OCI-LY7 (cell line): ENCODE measurements around the gene ERGIC3. TPM values are rescaled to one million over a fixed set of nuclear protein-coding genes. Genes with fewer than 3 reads are reported as not detected.

Experiments used
- BruUV-seq: library from RNA; stranded (reverse); fragments of 400-500 nt; replicated peaks from 2 replicates; lab custom pipeline; 2021; lab: Mats Ljungman, UMichigan
- CTCF ChIA-PET: fragments of 300-600 bp; sonication (Branson Sonifier 250); formaldehyde crosslinking; loops from one replicate; lab custom pipeline; 2022; ENCODE audit warnings: antibody characterized with exemption; ENCODE audit not compliant: unreplicated experiment; lab: Charles Lee
- POLR2A ChIA-PET: fragments of 300-600 bp; sonication (Branson Sonifier 250); formaldehyde crosslinking; loops from one replicate; lab custom pipeline; 2022; ENCODE audit warnings: antibody characterized with exemption; lab: Charles Lee
- DNase-seq: peaks from one replicate; pipeline ENCODE4 v3.0.0-alpha.2; 2015; ENCODE audit warnings: low spot score
- H2AFZ ChIP-seq: fragments of 200-600 bp; sonication (generic), shearing (Covaris generic); 2 replicates; pipeline ENCODE4 v1.6.1; 2014; ENCODE audit warnings: mild to moderate bottlenecking, antibody characterized with exemption, low read length, moderate library complexity
- H3K27ac ChIP-seq: fragments of 200-600 bp; sonication (generic); 2 replicates; pipeline ENCODE4 v1.5.1; 2014; ENCODE audit warnings: mixed run types, low read depth, mild to moderate bottlenecking, moderate library complexity, low read length, inconsistent platforms; ENCODE audit not compliant: poor library complexity, severe bottlenecking
- H3K36me3 ChIP-seq: fragments of 200-600 bp; sonication (generic); 2 replicates; pipeline ENCODE4 v1.6.1; 2014; ENCODE audit warnings: mild to moderate bottlenecking, antibody characterized with exemption, low read length, moderate library complexity, mixed read lengths; ENCODE audit not compliant: insufficient read depth
- H3K4me1 ChIP-seq: fragments of 200-600 bp; sonication (generic); 2 replicates; pipeline ENCODE4 v1.5.1; 2014; ENCODE audit warnings: mild to moderate bottlenecking, low read length; ENCODE audit not compliant: insufficient read depth, poor library complexity, severe bottlenecking
- H3K4me2 ChIP-seq: fragments of 200-600 bp; sonication (generic); 2 replicates; pipeline ENCODE4 v1.6.1; 2014; ENCODE audit warnings: mild to moderate bottlenecking, low read length
- H3K4me3 ChIP-seq: fragments of 200-600 bp; sonication (generic); 2 replicates; pipeline ENCODE4 v1.5.1; 2014; ENCODE audit warnings: mild to moderate bottlenecking, low read depth, low read length; ENCODE audit not compliant: poor library complexity, severe bottlenecking
- H3K79me2 ChIP-seq: fragments of 200-600 bp; sonication (generic); 2 replicates; pipeline ENCODE4 v1.6.1; 2016; ENCODE audit warnings: low read depth, mild to moderate bottlenecking, low read length, moderate library complexity, mixed read lengths; ENCODE audit not compliant: insufficient read depth
- H3K9me2 ChIP-seq: fragments of 200-600 bp; sonication (generic); 2 replicates; pipeline ENCODE4 v1.6.1; 2016; ENCODE audit warnings: mild to moderate bottlenecking, low read length, mixed read lengths; ENCODE audit not compliant: insufficient read depth
- H3K9me3 ChIP-seq: fragments of 200-600 bp; sonication (generic); 2 replicates; pipeline ENCODE4 v1.6.1; 2014; ENCODE audit warnings: mild to moderate bottlenecking, mixed run types, low read length, mixed read lengths
- H4K20me1 ChIP-seq: fragments of 200-600 bp; sonication (generic); 2 replicates; pipeline ENCODE4 v1.6.1; 2014; ENCODE audit warnings: mild to moderate bottlenecking, antibody characterized with exemption, low read length, moderate library complexity, mixed read lengths; ENCODE audit not compliant: insufficient read depth
- EZH2phosphoT487 ChIP-seq: fragments of 200-600 bp; sonication (generic); IDR thresholded peaks from 2 replicates; pipeline ENCODE4 v1.6.1; 2018; ENCODE audit warnings: low read depth, borderline replicate concordance, mild to moderate bottlenecking, mixed run types, antibody characterized with exemption, low read length, moderate library complexity, mixed read lengths
- intact Hi-C: fragments of 100-400 bp; cut with micrococcal nuclease; formaldehyde crosslinking; loops from one replicate; pipeline ENCODE4 v1.10.0; 2022; ENCODE audit not compliant: unreplicated experiment
- total RNA-seq, 2 experiments: library from RNA; depleted of rRNA in 1 of 2; stranded (reverse); fragments of >200 nt in 1 of 2; shearing (Covaris generic) in 1 of 2; gene quantifications; 2 replicates each; pipeline ENCODE4 v1.2.3, GENCODE V29; 2014 to 2022
- TF ChIP-seq, protein P1 (sequence below): fragments of 200-600 bp; sonication (generic); conservative IDR thresholded peaks from 2 replicates; pipeline ENCODE4 v1.5.1; 2014; ENCODE audit warnings: mild to moderate bottlenecking, antibody characterized with exemption, low read length, moderate library complexity, mixed read lengths

The ERGIC3 gene
- total RNA-seq, 2 experiments from 2014 or later: 170 to 171 TPM

DNA sequence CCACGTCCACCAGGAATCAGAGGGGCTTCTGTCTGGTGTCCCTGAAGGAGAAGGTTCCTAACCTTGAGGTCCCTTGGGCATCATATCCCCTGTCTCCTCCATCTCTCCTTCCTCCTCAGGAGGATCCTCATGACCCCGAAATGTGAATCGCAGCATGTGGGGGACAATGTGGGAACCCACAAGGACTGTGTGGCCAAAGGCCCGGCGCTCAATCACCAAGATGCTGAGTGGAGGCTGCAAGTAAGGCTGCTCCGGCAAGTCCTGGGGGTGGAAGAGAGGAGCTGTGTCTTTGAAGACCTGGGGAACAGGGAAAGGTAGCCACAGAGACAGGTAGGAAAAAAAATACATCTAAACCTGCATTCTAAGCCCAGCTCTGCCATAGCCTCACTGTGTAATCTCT, 37.3 kb downstream of the ERGIC3 start:
- Histone ChIP-seq H4K20me1 (no peaks in the 10 kb centered on the region), H2AFZ (no peak overlapping the region), H3K9me3 (no peaks in the 10 kb centered on the region), H3K4me2 (no peak overlapping the region), H3K79me2 (no peaks in the 10 kb centered on the region), H3K4me1 (no peaks in the 10 kb centered on the region), H3K4me3 (no peak overlapping the region), H3K9me2 (no peaks in the 10 kb centered on the region), H3K36me3 (no peaks in the 10 kb centered on the region), H3K27ac (no peak overlapping the region)
- no TSS peak for BruUV-seq
- TF ChIP-seq EZH2phosphoT487: no peak
- TF ChIP-seq, protein P1, sequence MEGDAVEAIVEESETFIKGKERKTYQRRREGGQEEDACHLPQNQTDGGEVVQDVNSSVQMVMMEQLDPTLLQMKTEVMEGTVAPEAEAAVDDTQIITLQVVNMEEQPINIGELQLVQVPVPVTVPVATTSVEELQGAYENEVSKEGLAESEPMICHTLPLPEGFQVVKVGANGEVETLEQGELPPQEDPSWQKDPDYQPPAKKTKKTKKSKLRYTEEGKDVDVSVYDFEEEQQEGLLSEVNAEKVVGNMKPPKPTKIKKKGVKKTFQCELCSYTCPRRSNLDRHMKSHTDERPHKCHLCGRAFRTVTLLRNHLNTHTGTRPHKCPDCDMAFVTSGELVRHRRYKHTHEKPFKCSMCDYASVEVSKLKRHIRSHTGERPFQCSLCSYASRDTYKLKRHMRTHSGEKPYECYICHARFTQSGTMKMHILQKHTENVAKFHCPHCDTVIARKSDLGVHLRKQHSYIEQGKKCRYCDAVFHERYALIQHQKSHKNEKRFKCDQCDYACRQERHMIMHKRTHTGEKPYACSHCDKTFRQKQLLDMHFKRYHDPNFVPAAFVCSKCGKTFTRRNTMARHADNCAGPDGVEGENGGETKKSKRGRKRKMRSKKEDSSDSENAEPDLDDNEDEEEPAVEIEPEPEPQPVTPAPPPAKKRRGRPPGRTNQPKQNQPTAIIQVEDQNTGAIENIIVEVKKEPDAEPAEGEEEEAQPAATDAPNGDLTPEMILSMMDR: no peak
- DNase-seq: no peak
- ChIA-PET POLR2A (interaction anchor here (0.9 to 1.1 kb wide), 2 partner anchors 15 to 17 kb away, joined by 3 to 4 read pairs; no protein-coding TSS in a partner anchor), CTCF (interaction anchor here (0.6 kb wide), 1 partner anchor 40 kb away, joined by 3 read pairs; no protein-coding TSS in a partner anchor)
- intact Hi-C loops: no loop called here

DNA sequence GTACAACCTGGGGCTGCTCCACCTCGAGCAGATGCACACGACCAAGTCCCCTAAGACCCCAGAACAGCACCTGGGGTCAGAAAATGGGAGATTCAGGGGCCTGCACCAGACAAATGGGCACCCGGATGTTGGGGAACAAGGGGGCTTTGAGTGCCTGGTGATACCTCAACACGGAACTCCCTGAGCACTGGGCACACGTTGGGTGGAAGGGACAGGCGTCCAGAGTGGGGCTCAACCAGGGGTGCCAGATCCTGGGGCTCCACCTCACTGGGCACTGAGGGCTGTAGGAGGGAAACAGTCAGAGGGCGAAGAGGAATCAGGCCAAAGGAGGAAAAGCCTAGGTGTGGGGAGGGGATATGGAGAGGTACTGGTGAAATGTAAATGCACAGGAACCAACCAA, 40.3 kb downstream of the ERGIC3 start:
- H3K36me3 ChIP-seq: no peaks in the 10 kb centered on the region
- H3K27ac ChIP-seq: no peak overlapping the region
- H3K9me3 ChIP-seq: no peaks in the 10 kb centered on the region
- no peaks in the 10 kb centered on the region for H3K4me1 ChIP-seq
- CTCF ChIA-PET: no interaction called here
- no peak for TF ChIP-seq EZH2phosphoT487
- TF ChIP-seq, protein P1: no peak
- no peak overlapping the region for H2AFZ ChIP-seq
- BruUV-seq: no TSS peak
- no peaks in the 10 kb centered on the region for H4K20me1 ChIP-seq
- intact Hi-C loops: no loop called here
- POLR2A ChIA-PET: interaction anchor here (0.7 kb wide), 1 partner anchor 10 kb away, joined by 3 read pairs; no protein-coding TSS in a partner anchor
- DNase-seq: no peak
- no peak overlapping the region for H3K4me3 ChIP-seq
- no peaks in the 10 kb centered on the region for H3K9me2 ChIP-seq
- no peaks in the 10 kb centered on the region for H3K79me2 ChIP-seq
- H3K4me2 ChIP-seq: no peak overlapping the region

DNA sequence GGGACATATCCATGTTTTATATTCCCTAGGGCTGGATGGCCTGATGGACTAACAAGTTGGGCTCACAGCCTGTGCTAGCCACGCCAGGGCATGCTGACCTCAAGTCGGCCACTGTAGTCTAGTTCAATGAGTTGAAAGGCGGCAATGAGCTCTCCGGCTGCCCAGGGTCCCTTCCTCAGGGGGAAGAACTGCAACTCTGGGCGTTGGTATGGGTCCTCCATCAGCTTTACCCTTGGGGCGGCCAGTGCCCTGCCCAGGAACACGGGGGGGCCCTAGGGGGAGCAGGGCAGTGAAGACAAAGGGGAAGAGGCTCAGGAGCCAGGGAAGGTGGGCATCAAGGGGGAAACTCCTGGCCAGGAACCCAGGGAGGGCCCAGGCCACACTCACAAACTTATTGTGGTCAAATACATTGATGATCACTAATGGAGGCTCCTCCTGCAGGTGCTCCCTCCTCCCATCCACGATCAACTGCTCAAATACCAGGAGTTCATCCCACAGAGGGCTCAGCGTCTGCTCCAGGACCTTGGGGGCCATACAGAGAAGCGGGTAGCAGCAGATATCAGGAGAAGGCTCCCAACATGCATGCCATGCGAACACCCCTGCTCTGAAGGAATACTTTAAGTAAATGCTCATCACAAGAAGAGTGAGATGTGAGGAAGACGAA, 41.0 kb downstream of the ERGIC3 start:
- TF ChIP-seq, protein P1: no peak
- no peak for TF ChIP-seq EZH2phosphoT487
- Histone ChIP-seq H3K9me3 (no peaks in the 10 kb centered on the region), H3K4me1 (no peaks in the 10 kb centered on the region), H3K79me2 (no peaks in the 10 kb centered on the region), H3K4me2 (no peak overlapping the region), H2AFZ (no peak overlapping the region), H4K20me1 (no peaks in the 10 kb centered on the region), H3K36me3 (no peaks in the 10 kb centered on the region), H3K9me2 (no peaks in the 10 kb centered on the region), H3K27ac (no peak overlapping the region), H3K4me3 (no peak overlapping the region)
- intact Hi-C loops: no loop called here
- CTCF ChIA-PET: no interaction called here
- no TSS peak for BruUV-seq
- no peak for DNase-seq
- POLR2A ChIA-PET: no interaction called here
